NCI-H128 (cell line): Measurements from ENCODE around the gene MTTP.

Source experiments
- DNase-seq: peaks from one replicate; lab custom pipeline; 2025; ENCODE audit not compliant: unreplicated experiment; lab: John Stamatoyannopoulos, UW

The MTTP gene

DNA sequence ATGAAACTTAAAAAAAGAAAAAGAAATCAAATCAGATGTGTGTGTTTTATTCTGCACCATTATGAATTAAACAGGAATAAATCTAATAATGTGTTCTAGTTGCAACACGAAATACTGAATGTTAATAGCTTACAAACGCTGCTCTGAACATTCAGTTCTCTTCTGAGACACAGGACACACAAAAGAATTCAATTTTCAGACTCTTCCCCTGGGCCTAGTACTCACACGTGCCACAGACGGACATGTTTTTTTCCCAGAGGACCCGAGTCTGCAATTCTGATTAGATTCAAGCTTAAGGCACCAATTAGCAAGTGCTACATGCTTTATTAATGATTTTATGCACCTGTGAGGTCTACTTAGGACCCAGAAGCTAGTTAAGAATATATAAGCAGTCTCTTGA is 62.5 kb downstream of the MTTP start:
- DNase-seq: no peak

DNA sequence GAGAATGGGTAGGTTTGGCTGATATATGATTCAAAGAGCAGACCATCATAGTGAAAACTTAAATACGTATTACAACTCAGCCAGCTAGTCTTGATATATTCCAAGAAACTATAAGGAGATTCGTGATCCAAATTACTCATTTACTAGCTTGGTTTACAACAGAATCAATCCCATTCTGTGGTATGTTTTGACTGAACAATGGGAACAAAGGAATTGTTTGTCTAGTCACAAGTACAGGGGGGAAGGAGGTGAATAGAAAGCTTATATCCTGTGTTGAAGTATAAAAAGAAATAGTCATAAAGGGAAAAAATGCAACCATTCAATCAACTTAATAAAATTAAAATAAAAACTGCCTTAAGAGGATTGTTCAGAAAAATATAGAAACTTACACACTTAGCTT is 66.1 kb downstream of the MTTP start:
- DNase-seq: no peak

DNA sequence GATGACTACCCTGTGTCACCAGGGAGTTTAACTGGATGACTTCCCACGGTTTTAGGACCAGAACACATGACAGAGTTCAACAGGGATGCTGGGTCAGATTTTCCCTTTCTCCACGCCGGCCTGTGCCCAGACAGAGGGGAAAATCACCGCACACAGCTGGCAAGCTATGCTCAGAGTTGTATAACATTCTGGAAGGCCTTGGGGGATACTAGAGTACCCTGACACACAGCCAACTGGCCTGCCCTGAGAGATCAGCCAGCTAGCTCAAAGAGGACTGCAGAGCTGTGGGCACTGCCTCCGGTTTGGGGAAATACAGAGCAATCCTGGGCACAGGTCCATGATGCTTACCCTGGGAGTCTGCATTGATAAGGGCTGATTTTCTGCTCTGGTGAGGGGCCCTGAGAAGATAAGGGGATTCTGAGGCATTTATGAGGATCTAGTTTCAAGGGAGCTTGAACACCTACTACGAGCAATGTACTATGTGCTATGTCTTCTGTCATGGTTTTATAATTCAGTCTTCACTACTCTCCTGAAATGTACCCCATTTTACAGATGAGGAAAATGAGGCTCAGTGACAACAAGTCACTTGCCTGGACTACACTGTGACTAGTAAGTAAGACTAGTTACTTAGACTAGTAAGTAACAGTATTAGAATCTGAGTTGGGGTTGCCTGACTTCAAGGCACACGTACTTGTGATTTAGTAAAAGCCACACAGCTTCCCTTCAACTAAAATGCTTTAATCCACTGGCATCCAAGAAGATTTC is 68.3 kb downstream of the MTTP start:
- no peak for DNase-seq

GRCh38 chr4:99644453-99644852 is 69.8 kb downstream of the MTTP start:
- DNase-seq: no peak

DNA sequence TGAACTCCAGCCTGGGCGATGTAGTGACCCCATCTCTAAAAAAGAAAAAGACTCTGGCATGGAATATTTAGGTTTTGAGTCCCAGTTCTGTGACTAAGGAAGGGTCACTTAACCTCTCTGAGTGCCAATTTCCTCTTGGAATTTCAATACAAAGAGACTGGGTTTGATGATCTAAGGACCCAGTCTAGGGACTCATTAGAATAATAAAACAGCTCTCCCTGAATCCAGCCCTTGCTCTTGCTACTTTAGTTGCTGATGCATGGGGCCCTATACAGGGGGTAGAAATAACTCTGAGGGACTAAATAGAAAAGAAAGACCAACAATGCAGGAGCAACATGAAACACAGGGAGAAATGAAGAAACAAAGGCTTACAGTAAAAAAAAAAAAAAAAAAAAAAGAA is 70.4 kb downstream of the MTTP start:
- DNase-seq: no peak

- no peak for DNase-seq
These were observed 71.0 kb downstream of the MTTP start for GRCh38 chr4:99645638-99646037.

- no peak for DNase-seq
These were observed 72.4 kb downstream of the MTTP start for GRCh38 chr4:99647071-99647470.

DNA sequence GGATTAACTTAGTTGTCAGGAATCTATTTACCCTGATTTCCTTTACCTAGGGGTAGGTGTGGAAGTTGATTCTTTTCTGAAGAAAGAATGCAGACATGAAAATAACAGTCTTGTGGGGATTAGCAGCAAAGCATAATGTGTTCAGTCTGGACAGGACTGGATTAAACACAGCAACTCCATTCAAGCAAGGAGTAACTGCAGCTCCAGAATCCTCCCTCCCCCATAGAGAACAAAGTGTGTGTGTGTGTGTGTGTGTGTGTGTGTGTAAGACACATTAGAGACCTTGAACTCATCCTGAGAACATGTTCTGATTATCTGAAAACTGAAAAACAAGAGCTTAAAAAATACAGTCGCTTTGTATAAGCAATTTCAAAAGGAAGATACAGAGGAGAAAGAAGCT is 73.7 kb downstream of the MTTP start:
- no peak for DNase-seq

- DNase-seq: no peak
These were observed 74.6 kb downstream of the MTTP start for GRCh38 chr4:99649208-99649607.

GRCh38 chr4:99649778-99650177 is 75.2 kb downstream of the MTTP start:
- no peak for DNase-seq

GRCh38 chr4:99651016-99651769 is 76.6 kb downstream of the MTTP start:
- no peak for DNase-seq

- DNase-seq: no peak
These were observed 77.3 kb downstream of the MTTP start for GRCh38 chr4:99651811-99652485.

DNA sequence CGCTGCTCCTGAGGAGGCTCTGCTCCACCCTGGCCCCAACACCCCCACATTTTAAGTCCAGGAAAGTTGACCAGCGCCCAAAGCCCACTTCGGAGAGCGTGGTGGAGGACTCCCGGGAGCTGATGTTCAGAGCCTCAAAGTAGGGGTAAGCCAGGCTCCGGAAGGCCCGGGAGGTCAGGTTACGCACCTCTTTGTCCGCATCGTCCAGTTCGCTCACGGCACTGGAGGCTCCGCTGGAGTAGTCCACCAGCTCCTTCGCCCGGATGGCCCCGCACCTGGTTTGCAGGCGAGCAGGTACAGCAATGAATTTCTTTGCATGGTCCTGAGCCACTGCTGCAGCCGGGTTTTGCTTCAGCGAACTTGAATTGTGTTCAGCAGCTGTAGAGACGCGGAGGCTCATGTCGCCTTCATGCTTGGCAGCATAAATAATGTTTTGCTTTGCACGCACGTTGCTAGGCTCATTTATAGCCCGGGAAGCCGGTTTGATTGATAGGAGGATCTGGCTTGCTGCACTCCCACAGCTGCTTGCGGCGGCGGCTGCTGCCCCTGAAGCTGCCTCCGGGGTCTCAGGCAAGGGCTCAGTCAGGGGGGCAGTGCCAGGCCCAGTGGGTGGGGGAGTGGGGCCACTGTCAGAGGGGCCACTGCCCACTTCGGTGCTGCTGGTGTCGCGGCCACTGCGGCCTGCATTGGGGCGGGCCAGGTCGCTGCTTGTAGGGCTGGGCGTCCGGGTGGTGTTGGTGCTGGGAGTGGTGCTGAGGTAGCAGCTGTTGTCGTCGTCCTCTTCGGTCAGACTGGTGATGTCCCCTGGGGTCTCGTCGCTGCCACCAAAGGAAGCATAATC is 78.2 kb downstream of the MTTP start:
- DNase-seq: peak; percentile 7

- no peak for DNase-seq
These were observed 79.3 kb downstream of the MTTP start for GRCh38 chr4:99653916-99654315.

DNA sequence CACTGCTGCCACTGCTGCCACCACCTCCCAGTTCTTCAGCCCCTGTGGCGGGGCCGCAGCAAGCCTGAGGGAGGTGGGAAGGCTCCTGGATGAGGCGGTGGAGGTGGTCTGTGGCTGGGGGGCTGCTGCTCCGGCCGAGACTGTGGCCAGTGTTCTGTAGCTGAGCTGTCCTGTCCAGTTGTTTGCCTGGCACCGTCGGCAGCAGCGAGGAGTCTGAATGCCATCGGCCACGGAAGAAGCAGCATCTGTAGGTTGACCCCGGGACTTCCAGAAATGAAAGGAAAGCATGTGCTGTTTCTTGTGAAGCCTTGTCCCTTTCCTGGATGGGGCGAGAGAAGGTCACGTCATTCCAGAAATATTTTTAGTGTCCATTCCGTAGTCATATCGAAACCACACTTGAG is 79.7 kb downstream of the MTTP start:
- no peak for DNase-seq

- peak; percentile 9 for DNase-seq
These were observed 80.9 kb downstream of the MTTP start for GRCh38 chr4:99655308-99656081.

GRCh38 chr4:99657798-99658197 is 83.2 kb downstream of the MTTP start, which contains the start of gene C4orf54:
Gene C4orf54 (minus strand): TSS chr4:99657828. CDS start chr4:99654648, 3,180 bp downstream.
- DNase-seq: no peak

DNA sequence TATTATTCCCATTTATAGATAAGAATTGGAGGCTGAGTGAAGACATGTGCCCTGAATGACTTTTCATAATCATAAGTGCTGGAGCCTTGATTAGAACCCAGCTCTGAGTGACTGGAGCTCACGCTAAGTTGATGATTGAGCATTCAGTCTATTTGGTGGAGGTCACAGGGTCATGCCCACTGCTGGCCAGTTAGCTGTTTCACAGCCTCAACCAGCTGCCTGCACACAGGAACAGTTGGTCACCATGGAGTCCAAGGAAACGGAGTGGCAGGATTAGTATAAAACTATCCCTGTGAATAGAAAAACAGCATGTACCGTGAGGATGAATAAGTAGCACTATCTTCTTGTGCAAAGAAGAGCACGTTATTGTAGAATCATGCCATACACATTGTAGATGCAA is 84.0 kb downstream of the MTTP start:
- no peak for DNase-seq

- DNase-seq: no peak
These were observed 87.3 kb downstream of the MTTP start for GRCh38 chr4:99661907-99662306.

DNA sequence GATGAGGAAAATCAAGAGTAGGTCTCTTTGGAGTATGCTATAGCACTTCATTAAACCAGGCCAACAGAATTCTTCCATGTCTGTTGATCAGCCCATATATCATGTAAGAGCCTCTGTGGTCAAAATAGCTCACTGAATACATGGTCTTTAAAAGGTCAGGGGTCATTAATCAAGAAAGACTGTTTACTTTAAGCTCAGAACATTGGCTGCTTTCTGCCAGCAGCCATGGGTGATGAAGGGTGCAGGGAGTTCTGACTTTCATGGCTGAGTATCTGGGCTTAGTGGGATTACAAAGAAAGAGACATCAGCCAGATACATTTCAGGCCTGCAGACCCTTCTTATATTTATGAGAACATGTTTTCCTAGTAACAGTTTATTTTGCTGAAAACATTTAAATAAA is 90.1 kb downstream of the MTTP start:
- no peak for DNase-seq
